H1 (cell line): ENCODE measurements around the gene MFAP5. TPM values are rescaled to one million over a fixed set of nuclear protein-coding genes. Genes with fewer than 3 reads are reported as not detected.

Experiments used
- CTCF ChIA-PET: fragments of 300-600 bp; sonication (Branson Sonifier 250); formaldehyde crosslinking; loops from one replicate; lab custom pipeline; 2021; ENCODE audit not compliant: partially characterized antibody; lab: Charles Lee
- POLR2A ChIA-PET: fragments of 300-600 bp; sonication (Branson Sonifier 250); formaldehyde crosslinking; loops from one replicate; lab custom pipeline; 2021; ENCODE audit warnings: inconsistent platforms; ENCODE audit not compliant: partially characterized antibody; lab: Charles Lee
- DNase-seq, 2 experiments: peaks; one replicate each; pipeline versions ENCODE4 v3.0.0 to v3.0.0-alpha.2; 2010 to 2022; ENCODE audit warnings: low spot score in 2 of 2, low read depth in 1 of 2, mixed read lengths in 1 of 2
- FAIRE-seq: peaks from 2 replicates; lab custom pipeline; 2011; peaks lifted over from hg19 to GRCh38; lab: Jason Lieb, UNC
- H2AFZ ChIP-seq: 2 replicates; pipeline ENCODE4 v1.8.1; 2012; ENCODE audit warnings: low read length, inconsistent platforms
- H2AK5ac ChIP-seq: 2 replicates; pipeline ENCODE4 v1.6.1; 2013; ENCODE audit warnings: low read depth, low read length
- H2BK120ac ChIP-seq: replicated peaks from 2 replicates; pipeline ENCODE3; 2013; ENCODE audit warnings: low read depth, low read length, inconsistent platforms
- H2BK12ac ChIP-seq: 2 replicates; pipeline ENCODE4 v1.6.1; 2013; ENCODE audit warnings: low read depth, low read length
- H2BK15ac ChIP-seq: 2 replicates; pipeline ENCODE4 v1.6.1; 2013; ENCODE audit warnings: low read length
- H2BK20ac ChIP-seq: 2 replicates; pipeline ENCODE4 v1.6.1; 2013; ENCODE audit warnings: low read length
- H2BK5ac ChIP-seq: 2 replicates; pipeline ENCODE4 v1.6.1; 2013; ENCODE audit warnings: low read depth, low read length
- H3K14ac ChIP-seq: 2 replicates; pipeline ENCODE4 v1.6.1; 2013; ENCODE audit warnings: inconsistent platforms; ENCODE audit not compliant: insufficient read length
- H3K18ac ChIP-seq: 2 replicates; pipeline ENCODE4 v1.6.1; 2013; ENCODE audit warnings: low read length; ENCODE audit errors: extremely low read depth
- H3K23ac ChIP-seq: 2 replicates; pipeline ENCODE4 v1.6.1; 2013; ENCODE audit warnings: inconsistent platforms; ENCODE audit not compliant: insufficient read length
- H3K23me2 ChIP-seq: 2 replicates; pipeline ENCODE4 v1.6.1; 2013; ENCODE audit warnings: low read depth, low read length
- H3K27ac ChIP-seq: 2 replicates; pipeline ENCODE4 v1.6.1; 2011; ENCODE audit warnings: low read depth, low read length, inconsistent platforms
- H3K27me3 ChIP-seq, 4 experiments: replicated peaks in 1 of 4; 1 replicate in 1 of 4; 2 replicates in 3 of 4; pipeline versions ENCODE4 v1.6.1 to v1.8.1; 2011 to 2013; ENCODE audit warnings: low read length in 3 of 4, mild to moderate bottlenecking in 3 of 4, inconsistent platforms in 2 of 4, mixed read lengths in 2 of 4, moderate library complexity in 1 of 4; ENCODE audit not compliant: control insufficient read depth in 3 of 4, insufficient read depth in 3 of 4; ENCODE audit errors: extremely low read depth in 1 of 4
- H3K36me3 ChIP-seq, 4 experiments: 2 replicates each; pipeline versions ENCODE4 v1.6.1 to v1.8.1; 2011 to 2013; ENCODE audit warnings: mild to moderate bottlenecking in 4 of 4, low read length in 3 of 4, moderate library complexity in 2 of 4, control low read depth in 1 of 4, inconsistent platforms in 1 of 4; ENCODE audit not compliant: insufficient read depth in 4 of 4, control insufficient read depth in 2 of 4
- H3K4ac ChIP-seq: replicated peaks from 2 replicates; pipeline ENCODE3; 2013; ENCODE audit warnings: low read length, low read depth, mixed read lengths, inconsistent platforms; ENCODE audit not compliant: insufficient read length
- H3K4me1 ChIP-seq, 4 experiments: replicated peaks in 1 of 4; 1 replicate in 1 of 4; 2 replicates in 3 of 4; pipeline versions ENCODE4 v1.6.1 to v1.8.1; 2011 to 2013; ENCODE audit warnings: low read length in 3 of 4, inconsistent platforms in 2 of 4, mixed read lengths in 1 of 4; ENCODE audit not compliant: insufficient read depth in 4 of 4, control insufficient read depth in 3 of 4
- H3K4me2 ChIP-seq, 2 experiments: 2 replicates each; pipeline versions ENCODE4 v1.6.1 to v1.8.1; 2011 to 2013; ENCODE audit warnings: low read depth in 2 of 2, low read length in 2 of 2, control low read depth in 1 of 2, inconsistent platforms in 1 of 2, mild to moderate bottlenecking in 1 of 2; ENCODE audit not compliant: insufficient read depth in 1 of 2
- H3K4me3 ChIP-seq, 4 experiments: fragments of 200-600, 300-600 bp in 1 of 4; sonication (generic), shearing (Covaris generic), sonication (Bioruptor Twin) in 1 of 4; 2 replicates each; pipeline versions ENCODE4 v1.5.1 to v1.8.1; 2011 to 2016; ENCODE audit warnings: low read length in 4 of 4, low read depth in 3 of 4, control low read depth in 2 of 4, inconsistent platforms in 2 of 4, mild to moderate bottlenecking in 2 of 4, mixed read lengths in 1 of 4, moderate library complexity in 1 of 4; ENCODE audit not compliant: insufficient read depth in 2 of 4; ENCODE audit errors: extremely low read depth in 1 of 4
- H3K56ac ChIP-seq: replicated peaks from 2 replicates; pipeline ENCODE3; 2013; ENCODE audit warnings: low read depth, mild to moderate bottlenecking, mixed read lengths, low read length, inconsistent platforms; ENCODE audit not compliant: insufficient read length
- H3K79me1 ChIP-seq: 2 replicates; pipeline ENCODE4 v1.6.1; 2013; ENCODE audit warnings: low read depth, low read length, control low read depth
- H3K79me2 ChIP-seq, 2 experiments: 2 replicates each; pipeline versions ENCODE4 v1.6.1 to v1.8.1; 2012 to 2013; ENCODE audit warnings: low read length in 2 of 2, mild to moderate bottlenecking in 2 of 2, inconsistent platforms in 1 of 2; ENCODE audit not compliant: insufficient read depth in 2 of 2, control insufficient read depth in 1 of 2
- H3K9ac ChIP-seq, 4 experiments: replicated peaks in 1 of 4; 1 replicate in 1 of 4; 2 replicates in 3 of 4; pipeline versions ENCODE4 v1.6.1 to v1.8.1; 2011 to 2013; ENCODE audit warnings: low read depth in 3 of 4, low read length in 3 of 4, control low read depth in 2 of 4, mild to moderate bottlenecking in 2 of 4, moderate library complexity in 2 of 4, inconsistent platforms in 1 of 4; ENCODE audit errors: extremely low read depth in 1 of 4
- H3K9me3 ChIP-seq, 2 experiments: 2 replicates each; pipeline versions ENCODE4 v1.6.1 to v1.8.1; 2012 to 2013; ENCODE audit warnings: mild to moderate bottlenecking in 2 of 2, moderate library complexity in 2 of 2, control low read depth in 1 of 2, inconsistent platforms in 1 of 2, low read depth in 1 of 2, low read length in 1 of 2, mixed read lengths in 1 of 2; ENCODE audit not compliant: insufficient read depth in 2 of 2
- H4K20me1 ChIP-seq, 2 experiments: replicated peaks in 1 of 2; 2 replicates each; pipeline versions ENCODE3 to v1.8.1; 2011 to 2013; ENCODE audit warnings: inconsistent platforms in 2 of 2, low read length in 2 of 2, mild to moderate bottlenecking in 1 of 2; ENCODE audit not compliant: insufficient read depth in 2 of 2, control insufficient read depth in 1 of 2
- H4K5ac ChIP-seq: 2 replicates; pipeline ENCODE4 v1.6.1; 2013; ENCODE audit warnings: low read length, low read depth, mixed read lengths, inconsistent platforms; ENCODE audit not compliant: insufficient read length
- H4K8ac ChIP-seq: 2 replicates; pipeline ENCODE4 v1.8.0; 2013; ENCODE audit warnings: mild to moderate bottlenecking, moderate library complexity, low read length, inconsistent platforms; ENCODE audit not compliant: insufficient read depth; ENCODE audit errors: extremely low read depth
- H4K91ac ChIP-seq: replicated peaks from 2 replicates; pipeline ENCODE3; 2013; ENCODE audit warnings: low read length, mixed read lengths, inconsistent platforms; ENCODE audit not compliant: insufficient read length
- ATF2 ChIP-seq: IDR thresholded peaks from 2 replicates; pipeline ENCODE4 v1.6.1; 2012; ENCODE audit warnings: low read length, inconsistent platforms
- BCL11A ChIP-seq, 2 experiments: IDR thresholded peaks; one replicate each; pipeline ENCODE4 v1.6.1; 2011; ENCODE audit warnings: low read depth in 2 of 2, low read length in 2 of 2, mild to moderate bottlenecking in 2 of 2
- CTCF ChIP-seq, 3 experiments: IDR thresholded peaks; 1 replicate in 2 of 3; 2 replicates in 1 of 3; pipeline versions ENCODE4 v1.5.1 to v1.6.1; 2011; ENCODE audit warnings: low read length in 3 of 3, mild to moderate bottlenecking in 3 of 3, inconsistent platforms in 2 of 3, low read depth in 1 of 3, moderate library complexity in 1 of 3; ENCODE audit not compliant: insufficient read depth in 1 of 3; ENCODE audit errors: control extremely low read depth in 1 of 3
- RAD21 ChIP-seq, 2 experiments: IDR thresholded peaks in 1 of 2; conservative IDR thresholded peaks in 1 of 2; 2 replicates each; pipeline ENCODE4 v1.6.1; 2011; ENCODE audit warnings: low read depth in 2 of 2, low read length in 2 of 2, improper control_type of control experiment in 1 of 2, inconsistent platforms in 1 of 2, mild to moderate bottlenecking in 1 of 2, moderate library complexity in 1 of 2
- RBBP5 ChIP-seq: IDR thresholded peaks from 2 replicates; pipeline ENCODE4 v1.7.1; 2012; ENCODE audit warnings: low read depth, mild to moderate bottlenecking, inconsistent platforms, low read length, moderate library complexity, borderline replicate concordance
- RFX5 ChIP-seq: IDR thresholded peaks from 2 replicates; pipeline ENCODE4 v1.6.1; 2011; ENCODE audit warnings: low read depth, low read length, improper control_type of control experiment, borderline replicate concordance
- WGBS, 2 experiments: shearing (Covaris generic) in 1 of 2; methylation state at CpG; one replicate each; pipeline versions ENCODE4 v1.1.6 to v1.1.7; 2013 to 2015; ENCODE audit warnings: low lambda C conversion rate in 2 of 2, mixed read lengths in 2 of 2, inconsistent platforms in 1 of 2, low coverage in 1 of 2, missing lambda C conversion rate in 1 of 2; ENCODE audit not compliant: insufficient replicate concordance in 2 of 2, insufficient coverage in 1 of 2, insufficient read length in 1 of 2; ENCODE audit errors: extremely low coverage in 1 of 2, missing lambda C conversion rate in 1 of 2; 5-methylcytosine and 5-hydroxymethylcytosine counted together
- polyA plus RNA-seq, 7 experiments: library from polyadenylated mRNA; depleted of rRNA in 3 of 7; stranded (reverse) in 5 of 7; unstranded in 2 of 7; fragments of >200 nt in 5 of 7; fragments of 200-250 nt in 2 of 7; gene quantifications; 1 replicate in 5 of 7; 2 replicates in 1 of 7; 4 replicates in 1 of 7; pipeline versions ENCODE4 v1.2.1 to v1.2.3, GENCODE V29; 2011 to 2013; ENCODE audit warnings: missing spikeins in 2 of 7, mixed read lengths in 2 of 7
- total RNA-seq: library from RNA; stranded (reverse); fragmentation: NEBNext Ultra II Directional; extraction: Animal tissue kit (Norgen Biotek cat#: 25700); gene quantifications from 2 replicates; pipeline ENCODE4 v1.2.1, GENCODE V29; 2021

MFAP5 gene
- total and polyA plus RNA-seq, 2 of the 8 experiments (the other 6 are each of a cell fraction or from before 2014, with no cell fraction given) = 0.60 to 0.86 TPM

GRCh38 chr12:8609061-8609570 is 53.5 kb downstream of the MFAP5 start:
- ChIA-PET CTCF (interaction anchor here (0.6 to 4.6 kb wide), 37 partner anchors 8 to 483 kb away, joined by 3 to 57 read pairs (median 4); partner anchors contain the start of genes A2ML1, CLEC4E and KLRG1), POLR2A (interaction anchor here (1.3 kb wide), 1 partner anchor 9 kb away, joined by 3 read pairs; no protein-coding TSS in a partner anchor)
- Histone ChIP-seq H3K4ac (no peak overlapping the region), H3K27ac (no peak overlapping the region), H3K9me3 (no peaks in the 10 kb centered on the region), H4K5ac (no peak overlapping the region), H2BK120ac (no peak overlapping the region), H4K8ac (no peak overlapping the region), H2BK15ac (peak overlapping the region; percentile 47; the same call in 1 of the 2 replicates), H3K79me1 (no peaks in the 10 kb centered on the region), H3K9ac (no peak overlapping the region), H3K4me2 (no peak overlapping the region), H3K23ac (no peak overlapping the region), H2BK20ac (peak overlapping the region; percentile 48; the same call in 1 of the 2 replicates), H3K18ac (no peak overlapping the region), H3K56ac (no peak overlapping the region), H4K20me1 (no peaks in the 10 kb centered on the region)
- peak; percentile 91 for FAIRE-seq
- 22% methylated on average over 5 of the region's 5 CpGs; no CpG with 5 or more reads in 1 of the 2 experiments for WGBS, 2 experiments
- no peak for TF ChIP-seq ATF2
- TF ChIP-seq BCL11A (IDR thresholded peaks at IDR 0.05; ENCODE audit: low read depth in 2 of 2, low read length in 2 of 2) = no peak
- no peak for TF ChIP-seq RBBP5
- TF ChIP-seq RFX5 = no peak
- TF ChIP-seq CTCF (IDR thresholded peaks at IDR 0.05; ENCODE audit: control extremely low read depth in 1 of 3, insufficient read depth in 1 of 3, low read depth in 1 of 3, low read length in 3 of 3) = peak in 2 of 3 experiments; percentile 65 to 79; a peak in 3 of 4 replicates
- TF ChIP-seq RAD21 (IDR thresholded peaks at IDR 0.05 in 1 of 2, conservative IDR thresholded peaks at IDR 0.05 in 1 of 2; ENCODE audit: low read depth in 2 of 2, low read length in 2 of 2) = peak; percentile 66 to 75
- TF ChIP-seq, all 59 proteins: peak for 2
- Histone ChIP-seq H3K4me3 (no peak overlapping the region; a peak in 2 of 8 replicates), H3K4me1 (peaks cover 0 to 4% (median 0%) of the 10 kb centered on the region in 4 experiments; a peak in 2 of 7 replicates), H3K23me2 (no peaks in the 10 kb centered on the region; the same call in 1 of the 2 replicates), H2BK5ac (no peak overlapping the region), H3K79me2 (no peaks in the 10 kb centered on the region), H4K91ac (no peak overlapping the region), H2AK5ac (no peak overlapping the region), H3K27me3 (peaks cover 0 to 4% (median 0%) of the 10 kb centered on the region in 4 experiments; a peak in 3 of 7 replicates), H2AFZ (peak overlapping the region; percentile 95), H3K14ac (no peak overlapping the region), H3K36me3 (no peaks in the 10 kb centered on the region), H2BK12ac (peak overlapping the region; percentile 42; the same call in 1 of the 2 replicates)
- no peak for DNase-seq
